PC-3 (cell line): ENCODE results near the gene PIAS4. TPM values are rescaled to one million over a fixed set of nuclear protein-coding genes. Genes with fewer than 3 reads are reported as not detected.

Experiments used
- ATAC-seq: fragments of 200-7000 bp; cut with Tn5 transposase; 2 replicates; pipeline ENCODE4 v1.9.1; 2020; ENCODE audit warnings: mild to moderate bottlenecking, moderate library complexity
- BruUV-seq: library from RNA; stranded (reverse); fragments of 400-500 nt; replicated peaks from 2 replicates; lab custom pipeline; 2021; lab: Mats Ljungman, UMichigan
- CTCF ChIA-PET: fragments of 300-600 bp; sonication (Branson Sonifier 250); formaldehyde crosslinking; loops from one replicate; lab custom pipeline; 2022; ENCODE audit warnings: antibody characterized with exemption; lab: Charles Lee
- POLR2A ChIA-PET: fragments of 300-600 bp; sonication (Branson Sonifier 250); formaldehyde crosslinking; loops from one replicate; lab custom pipeline; 2022; ENCODE audit warnings: antibody characterized with exemption; ENCODE audit not compliant: unreplicated experiment; lab: Charles Lee
- DNase-seq: peaks from one replicate; pipeline ENCODE4 v3.0.0-alpha.2; 2015
- H2AFZ ChIP-seq: fragments of 300-600 bp; sonication (generic); 2 replicates; pipeline ENCODE4 v1.6.0; 2016; ENCODE audit warnings: antibody characterized with exemption, low read length
- H3F3A ChIP-seq: fragments of 300-600 bp; sonication (generic); one replicate; pipeline ENCODE4 v1.6.0; 2017; ENCODE audit warnings: antibody characterized with exemption, low read length, control low read depth, mild to moderate bottlenecking; ENCODE audit not compliant: unreplicated experiment
- H3K27ac ChIP-seq: fragments of 300-600 bp; sonication (generic); 2 replicates; pipeline ENCODE4 v1.5.1; 2016; ENCODE audit warnings: mild to moderate bottlenecking, low read length
- H3K27me3 ChIP-seq: fragments of 300-600 bp; sonication (generic); 2 replicates; pipeline ENCODE4 v1.6.1; 2016; ENCODE audit warnings: low read length, mixed read lengths
- H3K36me3 ChIP-seq: fragments of 300-600 bp; sonication (generic); 2 replicates; pipeline ENCODE4 v1.6.1; 2016; ENCODE audit warnings: low read depth, mixed run types, low read length, mixed read lengths
- H3K4me1 ChIP-seq: fragments of 300-600 bp; sonication (generic); 2 replicates; pipeline ENCODE4 v1.5.1; 2016; ENCODE audit warnings: low read length; ENCODE audit not compliant: insufficient read depth
- H3K4me2 ChIP-seq: fragments of 300-600 bp; sonication (generic); 2 replicates; pipeline ENCODE4 v1.6.0; 2016; ENCODE audit warnings: low read length
- H3K4me3 ChIP-seq: fragments of 300-600 bp; sonication (generic); 2 replicates; pipeline ENCODE4 v1.5.1; 2016; ENCODE audit warnings: mild to moderate bottlenecking, low read length, mixed read lengths
- H3K79me2 ChIP-seq: fragments of 300-600 bp; sonication (generic); 2 replicates; pipeline ENCODE4 v1.6.1; 2017; ENCODE audit warnings: low read length, mixed read lengths
- H3K9ac ChIP-seq: fragments of 300-600 bp; sonication (generic); 2 replicates; pipeline ENCODE4 v1.6.0; 2016; ENCODE audit warnings: mild to moderate bottlenecking, low read length
- H3K9me2 ChIP-seq: fragments of 300-600 bp; sonication (generic); replicated peaks from 2 replicates; pipeline ENCODE4 v1.6.1; 2016; ENCODE audit warnings: mixed run types, low read length, mixed read lengths
- H3K9me3 ChIP-seq: fragments of 300-600 bp; sonication (generic); 2 replicates; pipeline ENCODE4 v1.6.1; 2016; ENCODE audit warnings: low read length, mixed read lengths
- H4K20me1 ChIP-seq: fragments of 300-600 bp; sonication (generic); 2 replicates; pipeline ENCODE4 v1.6.1; 2016; ENCODE audit warnings: low read length, mixed read lengths
- EZH2 ChIP-seq: fragments of 300-600 bp; sonication (generic); IDR thresholded peaks from one replicate; pipeline ENCODE4 v1.6.1; 2017; ENCODE audit warnings: antibody characterized with exemption, mild to moderate bottlenecking, low read length; ENCODE audit not compliant: unreplicated experiment
- EZH2phosphoT487 ChIP-seq: fragments of 300-600 bp; sonication (generic); IDR thresholded peaks from 2 replicates; pipeline ENCODE4 v1.6.1; 2018; ENCODE audit warnings: mild to moderate bottlenecking, antibody characterized with exemption, low read length, borderline replicate concordance
- intact Hi-C: fragments of 100-400 bp; cut with micrococcal nuclease; formaldehyde crosslinking; loops from 2 replicates; pipeline ENCODE4 v1.9.0; 2023
- total RNA-seq: library from RNA; depleted of rRNA; stranded (reverse); fragments of >200 nt; gene quantifications from 2 replicates; pipeline ENCODE4 v1.2.3, GENCODE V29; 2014
- TF ChIP-seq, protein P1 (sequence below): fragments of 300-600 bp; sonication (generic); conservative IDR thresholded peaks from 2 replicates; pipeline ENCODE4 v1.5.1; 2017; ENCODE audit warnings: antibody characterized with exemption, low read depth, mild to moderate bottlenecking, low read length

PIAS4 gene
- total RNA-seq, 1 experiment from 2014 or later, result 21.0 TPM

DNA sequence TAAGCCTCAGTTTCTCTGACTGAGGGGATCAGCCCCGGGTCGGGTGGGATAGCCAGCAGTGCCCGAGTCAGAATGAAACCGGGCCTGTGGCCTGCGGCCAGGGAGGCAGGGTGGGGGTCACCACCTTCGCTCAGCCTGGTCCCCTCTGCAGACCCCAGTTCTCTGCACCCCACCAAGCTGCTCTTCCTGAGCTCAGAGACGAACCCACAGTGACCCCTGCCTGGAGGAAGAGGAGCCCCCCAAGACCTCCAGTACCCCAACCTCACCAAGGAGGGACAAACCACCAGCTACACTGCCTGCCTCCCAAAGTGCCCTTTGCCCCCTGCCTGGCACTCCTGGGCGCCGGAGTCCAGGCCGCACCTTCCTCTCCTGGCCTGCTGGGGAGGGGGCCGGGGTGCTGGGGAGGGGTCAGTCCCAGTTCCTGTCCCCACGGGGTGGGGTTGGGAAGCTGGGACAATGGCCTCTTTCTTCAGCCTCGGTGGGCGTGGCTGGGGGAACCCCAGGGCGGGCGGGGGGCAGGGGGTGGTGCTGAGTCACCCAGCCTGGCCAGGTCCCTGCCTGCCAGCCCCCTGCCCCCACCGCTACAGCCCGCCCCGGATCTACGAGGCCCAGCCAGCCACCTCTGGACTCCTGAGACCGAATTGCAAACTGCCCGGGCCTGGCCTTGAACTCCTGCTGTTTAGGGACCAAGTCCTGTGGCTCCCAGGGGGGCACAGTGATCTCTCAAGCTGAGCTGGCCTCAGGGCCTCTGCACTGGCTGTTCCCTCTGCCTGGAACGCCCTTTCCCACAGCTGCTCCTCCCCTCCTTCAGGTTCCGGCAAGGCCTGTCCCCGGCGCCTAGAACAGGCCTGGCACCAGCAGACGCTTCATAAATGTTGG lies 44.8 kb downstream of the PIAS4 start:
- ATAC-seq (peak; percentile 77), DNase-seq (peak; percentile 64)
- H3K9me3 ChIP-seq, result no peaks in the 10 kb centered on the region
- H3K4me1 ChIP-seq, result peaks cover 25% of the 10 kb centered on the region
- H3K79me2 ChIP-seq, result peaks cover 83% of the 10 kb centered on the region
- TF ChIP-seq, protein P1, sequence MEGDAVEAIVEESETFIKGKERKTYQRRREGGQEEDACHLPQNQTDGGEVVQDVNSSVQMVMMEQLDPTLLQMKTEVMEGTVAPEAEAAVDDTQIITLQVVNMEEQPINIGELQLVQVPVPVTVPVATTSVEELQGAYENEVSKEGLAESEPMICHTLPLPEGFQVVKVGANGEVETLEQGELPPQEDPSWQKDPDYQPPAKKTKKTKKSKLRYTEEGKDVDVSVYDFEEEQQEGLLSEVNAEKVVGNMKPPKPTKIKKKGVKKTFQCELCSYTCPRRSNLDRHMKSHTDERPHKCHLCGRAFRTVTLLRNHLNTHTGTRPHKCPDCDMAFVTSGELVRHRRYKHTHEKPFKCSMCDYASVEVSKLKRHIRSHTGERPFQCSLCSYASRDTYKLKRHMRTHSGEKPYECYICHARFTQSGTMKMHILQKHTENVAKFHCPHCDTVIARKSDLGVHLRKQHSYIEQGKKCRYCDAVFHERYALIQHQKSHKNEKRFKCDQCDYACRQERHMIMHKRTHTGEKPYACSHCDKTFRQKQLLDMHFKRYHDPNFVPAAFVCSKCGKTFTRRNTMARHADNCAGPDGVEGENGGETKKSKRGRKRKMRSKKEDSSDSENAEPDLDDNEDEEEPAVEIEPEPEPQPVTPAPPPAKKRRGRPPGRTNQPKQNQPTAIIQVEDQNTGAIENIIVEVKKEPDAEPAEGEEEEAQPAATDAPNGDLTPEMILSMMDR, result no peak
- H3K9ac ChIP-seq, result peak overlapping the region; percentile 93
- no peaks in the 10 kb centered on the region for H3F3A ChIP-seq
- intact Hi-C loops, result no loop called here
- peaks cover 9% of the 10 kb centered on the region for H3K36me3 ChIP-seq
- peak overlapping the region; percentile 80 for H3K4me2 ChIP-seq
- ChIA-PET CTCF (no interaction called here), POLR2A (interaction anchor here (0.6 kb wide), 2 partner anchors 10 to 14 kb away, joined by 3 to 4 read pairs; partner anchors contain the start of gene ZBTB7A)
- no peaks in the 10 kb centered on the region for H3K9me2 ChIP-seq
- H3K27ac ChIP-seq, result peak overlapping the region; percentile 99
- no TSS peak for BruUV-seq
- H3K4me3 ChIP-seq, result peak overlapping the region; percentile 50
- H2AFZ ChIP-seq, result no peak overlapping the region
- peaks cover 5% of the 10 kb centered on the region; the same call in 1 of the 2 replicates for H4K20me1 ChIP-seq
- no peaks in the 10 kb centered on the region for H3K27me3 ChIP-seq

GRCh38 chr19:4052993-4053422 lies 45.5 kb downstream of the PIAS4 start:
- H4K20me1 ChIP-seq, result peaks cover 5% of the 10 kb centered on the region; the same call in 1 of the 2 replicates
- H3K4me3 ChIP-seq, result no peak overlapping the region
- H3K27me3 ChIP-seq, result no peaks in the 10 kb centered on the region
- peaks cover 27% of the 10 kb centered on the region for H3K4me1 ChIP-seq
- H3K79me2 ChIP-seq, result peaks cover 89% of the 10 kb centered on the region
- peak overlapping the region; percentile 93 for H3K9ac ChIP-seq
- ChIA-PET CTCF (no interaction called here), POLR2A (interaction anchor here (0.6 kb wide), 2 partner anchors 10 to 13 kb away, joined by 3 to 4 read pairs; partner anchors contain the start of gene ZBTB7A)
- no peaks in the 10 kb centered on the region for H3F3A ChIP-seq
- ATAC-seq (peak; percentile 39), DNase-seq (peak; percentile 23)
- intact Hi-C loops, result no loop called here
- no peaks in the 10 kb centered on the region for H3K9me2 ChIP-seq
- no peaks in the 10 kb centered on the region for H3K9me3 ChIP-seq
- H3K27ac ChIP-seq, result peak overlapping the region; percentile 99
- BruUV-seq, result TSS peak; percentile 41
- peak overlapping the region; percentile 50 for H3K4me2 ChIP-seq
- no peak overlapping the region for H2AFZ ChIP-seq
- peaks cover 9% of the 10 kb centered on the region for H3K36me3 ChIP-seq
- TF ChIP-seq, protein P1, result no peak
- TF ChIP-seq EZH2, result no peak
- TF ChIP-seq EZH2phosphoT487, result no peak
